ENCODE results near the gene TSNAXIP1.
A peak's percentile ranks its signal among the peaks of the same experiment; 100 is the strongest.
"Not testable (repeated sequence)": the region's sequence is repeated elsewhere in the genome, so short reads cannot be mapped to it uniquely, and the experiment has no call there.

The TSNAXIP1 gene

DNA sequence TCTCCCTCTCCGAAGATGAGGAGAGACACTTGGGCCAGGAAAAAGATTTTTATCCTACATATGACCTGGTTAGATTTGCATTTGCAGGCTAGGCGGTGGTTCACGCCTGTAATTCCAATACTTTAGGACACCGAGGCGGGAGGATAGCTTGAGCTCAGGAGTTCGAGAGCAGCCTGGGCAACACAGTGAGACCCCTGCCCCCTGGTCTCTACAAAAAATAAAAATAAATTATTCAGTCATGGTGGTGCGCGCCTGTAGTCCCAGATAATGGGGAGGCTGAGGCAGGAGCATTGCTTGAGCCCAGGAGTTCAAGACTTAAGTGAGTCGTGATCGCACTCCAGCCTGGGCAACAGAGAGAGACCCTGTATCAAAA is 27.5 kb downstream of the TSNAXIP1 start:
- H3K4me3 ChIP-seq (ENCODE audit: low read depth, low read length): peak overlapping the region; percentile 92

GRCh38 chr16:67837190-67837589 is 30.5 kb downstream of the TSNAXIP1 start:
- not testable (repeated sequence) for H3K4me3 ChIP-seq (ENCODE audit: low read depth, low read length); H3K36me3 ChIP-seq (ENCODE audit: control insufficient read depth, insufficient read depth, low read length); H3K9ac ChIP-seq; H3K79me2 ChIP-seq; H3K9me3 ChIP-seq (ENCODE audit: control insufficient read depth, low read length); H2AFZ ChIP-seq; H3K4me1 ChIP-seq; H3K27me3 ChIP-seq (ENCODE audit: control insufficient read depth, insufficient read depth, low read length); H3K4me2 ChIP-seq (ENCODE audit: low read length); H3K27ac ChIP-seq

More for the DNA sequence above, 27.5 kb downstream of the TSNAXIP1 start:
- Histone ChIP-seq H3K27me3 (ENCODE audit: control insufficient read depth, insufficient read depth, low read length) (no peaks in the 10 kb centered on the region), H3K9ac (no peak overlapping the region), H3K79me2 (no peaks in the 10 kb centered on the region), H3K36me3 (ENCODE audit: control insufficient read depth, insufficient read depth, low read length) (no peaks in the 10 kb centered on the region), H3K9me3 (ENCODE audit: control insufficient read depth, low read length) (no peaks in the 10 kb centered on the region), H3K4me2 (ENCODE audit: low read length) (peak overlapping the region; percentile 97), H2AFZ (peak overlapping the region; percentile 81), H3K4me1 (no peaks in the 10 kb centered on the region), H3K27ac (peak overlapping the region; percentile 0)
- TF ChIP-seq CTCF (IDR thresholded peaks at IDR 0.05): no peak

DNA sequence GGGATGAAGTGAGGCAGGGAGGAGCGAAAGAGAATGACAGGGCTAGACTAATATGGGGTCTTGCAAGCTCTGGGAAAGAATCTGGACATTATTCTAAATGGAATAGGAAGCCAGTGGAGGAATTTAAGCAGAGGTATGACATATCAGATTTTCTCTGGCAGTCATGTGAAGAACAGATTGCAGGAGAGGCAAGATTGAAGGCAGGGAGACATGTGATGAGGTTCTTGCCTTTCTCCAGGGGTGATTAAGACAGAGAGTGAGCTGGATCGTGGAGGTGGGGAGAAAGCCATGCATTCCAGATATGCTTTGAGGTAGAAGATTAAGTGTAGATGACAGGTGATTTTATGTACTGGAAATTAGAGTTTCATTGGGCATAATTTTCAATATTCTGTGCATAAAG is 31.1 kb downstream of the TSNAXIP1 start:
- Histone ChIP-seq H3K9me3 (ENCODE audit: control insufficient read depth, low read length) (no peaks in the 10 kb centered on the region), H3K9ac (no peak overlapping the region), H3K79me2 (no peaks in the 10 kb centered on the region), H3K27me3 (ENCODE audit: control insufficient read depth, insufficient read depth, low read length) (no peaks in the 10 kb centered on the region), H3K4me3 (ENCODE audit: low read depth, low read length) (no peak overlapping the region), H3K36me3 (ENCODE audit: control insufficient read depth, insufficient read depth, low read length) (no peaks in the 10 kb centered on the region), H3K27ac (no peak overlapping the region), H3K4me2 (ENCODE audit: low read length) (peak overlapping the region; percentile 53), H2AFZ (no peak overlapping the region), H3K4me1 (peaks cover 3% of the 10 kb centered on the region)
- TF ChIP-seq CTCF (IDR thresholded peaks at IDR 0.05): no peak

DNA sequence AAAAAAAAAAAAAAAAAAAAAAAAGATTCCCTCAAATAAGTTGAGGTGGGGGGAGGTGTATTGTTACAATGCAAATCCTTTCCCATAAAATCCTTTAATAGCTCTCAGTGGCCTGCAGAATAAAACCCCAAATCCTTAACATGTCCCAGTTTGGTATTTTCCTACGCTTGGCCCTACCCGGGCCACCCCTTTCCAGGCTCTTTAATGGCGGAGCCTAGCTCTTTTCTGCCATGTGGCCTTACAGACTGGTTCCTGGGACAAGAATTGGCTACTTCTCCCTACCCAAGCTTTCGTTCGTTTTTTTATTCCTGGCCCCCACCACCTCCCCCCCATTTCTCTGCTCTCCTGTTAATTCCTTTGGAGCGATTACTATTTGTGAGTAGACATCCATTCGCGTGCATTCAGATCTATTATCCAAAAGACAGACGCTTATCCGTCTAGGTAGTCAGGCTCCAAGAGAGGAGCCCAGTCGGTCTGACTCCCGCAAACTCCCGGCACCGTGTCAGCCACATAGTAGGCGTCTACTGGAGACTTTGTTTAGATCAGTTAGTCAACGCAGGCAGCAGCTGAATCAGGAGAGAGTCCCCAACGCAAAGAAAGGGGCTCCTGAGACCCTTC is 34.6 kb downstream of the TSNAXIP1 start:
- no peak overlapping the region for H3K9ac ChIP-seq
- peak overlapping the region; percentile 100 for H3K4me3 ChIP-seq (ENCODE audit: low read depth, low read length)
- H3K4me1 ChIP-seq: peaks cover 13% of the 10 kb centered on the region
- H3K9me3 ChIP-seq (ENCODE audit: control insufficient read depth, low read length): no peaks in the 10 kb centered on the region
- peak overlapping the region; percentile 96 for H2AFZ ChIP-seq
- peak overlapping the region; percentile 99 for H3K27ac ChIP-seq
- H3K36me3 ChIP-seq (ENCODE audit: control insufficient read depth, insufficient read depth, low read length): no peaks in the 10 kb centered on the region
- H3K27me3 ChIP-seq (ENCODE audit: control insufficient read depth, insufficient read depth, low read length): no peaks in the 10 kb centered on the region
- peaks cover 5% of the 10 kb centered on the region for H3K79me2 ChIP-seq
- peak overlapping the region; percentile 84 for H3K4me2 ChIP-seq (ENCODE audit: low read length)
- TF ChIP-seq CTCF (IDR thresholded peaks at IDR 0.05): no peak

DNA sequence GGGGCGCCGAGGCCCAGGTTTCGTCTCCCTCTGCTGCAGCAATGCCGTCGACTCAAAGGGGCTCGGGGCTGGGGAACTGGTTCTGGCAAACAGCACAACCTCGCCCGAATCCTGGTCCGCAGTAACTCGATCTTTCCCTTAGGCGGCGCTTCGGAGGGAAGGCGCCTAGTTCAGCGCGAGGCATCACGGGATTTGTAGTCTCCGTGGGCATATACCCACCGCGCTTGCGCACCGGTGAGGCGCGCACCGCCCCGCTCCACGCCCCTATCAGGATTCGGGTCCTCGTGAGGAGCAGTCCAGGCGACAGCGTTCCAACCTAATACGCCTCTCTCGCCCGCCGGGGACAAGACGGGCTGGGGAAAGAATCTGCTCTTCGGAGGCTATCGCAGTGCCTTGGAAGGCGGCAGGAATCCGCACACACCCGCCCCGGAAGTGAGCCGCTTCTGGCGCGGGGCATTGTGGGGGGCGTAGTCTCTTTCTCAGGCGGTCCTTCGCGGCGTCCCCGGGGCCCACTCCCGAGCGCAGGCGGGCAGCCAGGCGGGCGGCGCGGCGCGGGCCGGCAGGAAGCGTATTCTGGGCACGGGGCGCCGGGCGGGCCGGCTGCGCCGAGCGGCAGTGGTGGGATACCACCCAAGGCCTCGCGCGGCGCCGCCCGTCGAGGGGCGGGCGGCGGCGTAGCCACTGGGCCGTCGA is 35.3 kb downstream of the TSNAXIP1 start, which contains the start of gene THAP11:
Gene THAP11, plus strand, starts transcription at position 505 of the 693 bp plus-strand sequence. CDS start 235 bp downstream, outside the sequence.
- Histone ChIP-seq H3K9ac (peak within 1 kb of the TSS; percentile 81), H3K27ac (peak within 1 kb of the TSS; percentile 99), H3K4me2 (ENCODE audit: low read length) (peak within 1 kb of the TSS; percentile 84), H3K9me3 (ENCODE audit: control insufficient read depth, low read length) (no peaks in the 10 kb centered on the region), H2AFZ (peak within 1 kb of the TSS; percentile 96), H3K79me2 (peaks cover 5% of the 10 kb centered on the region), H3K27me3 (ENCODE audit: control insufficient read depth, insufficient read depth, low read length) (no peaks in the 10 kb centered on the region), H3K4me3 (ENCODE audit: low read depth, low read length) (peak within 1 kb of the TSS; percentile 100), H3K4me1 (peaks cover 13% of the 10 kb centered on the region), H3K36me3 (ENCODE audit: control insufficient read depth, insufficient read depth, low read length) (no peaks in the 10 kb centered on the region)
- TF ChIP-seq CTCF (IDR thresholded peaks at IDR 0.05): peak; percentile 93
